ENCODE measurements around the gene BRCA1. TPM values are rescaled to one million over a fixed set of nuclear protein-coding genes. Genes with fewer than 3 reads are reported as not detected.

BRCA1 gene
- total and polyA plus RNA-seq, 2 donors (not counting 1 experiment from before 2014, with no cell fraction given), result 7.5 to 9.9 TPM

DNA sequence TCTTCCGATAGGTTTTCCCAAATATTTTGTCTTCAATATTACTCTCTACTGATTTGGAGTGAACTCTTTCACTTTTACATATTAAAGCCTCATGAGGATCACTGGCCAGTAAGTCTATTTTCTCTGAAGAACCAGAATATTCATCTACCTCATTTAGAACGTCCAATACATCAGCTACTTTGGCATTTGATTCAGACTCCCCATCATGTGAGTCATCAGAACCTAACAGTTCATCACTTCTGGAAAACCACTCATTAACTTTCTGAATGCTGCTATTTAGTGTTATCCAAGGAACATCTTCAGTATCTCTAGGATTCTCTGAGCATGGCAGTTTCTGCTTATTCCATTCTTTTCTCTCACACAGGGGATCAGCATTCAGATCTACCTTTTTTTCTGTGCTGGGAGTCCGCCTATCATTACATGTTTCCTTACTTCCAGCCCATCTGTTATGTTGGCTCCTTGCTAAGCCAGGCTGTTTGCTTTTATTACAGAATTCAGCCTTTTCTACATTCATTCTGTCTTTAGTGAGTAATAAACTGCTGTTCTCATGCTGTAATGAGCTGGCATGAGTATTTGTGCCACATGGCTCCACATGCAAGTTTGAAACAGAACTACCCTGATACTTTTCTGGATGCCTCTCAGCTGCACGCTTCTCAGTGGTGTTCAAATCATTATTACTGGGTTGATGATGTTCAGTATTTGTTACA, 30.9 kb downstream of the BRCA1 start:
- Histone ChIP-seq H3K36me3 (ENCODE audit: control insufficient read depth, insufficient read depth, low read length) (peaks cover 3% of the 10 kb centered on the region), H3K79me2 (ENCODE audit: control insufficient read depth, insufficient read depth, low read length) (no peaks in the 10 kb centered on the region), H3K4me1 (ENCODE audit: control insufficient read depth, extremely low read depth, insufficient read depth, low read length) (peaks cover 7% of the 10 kb centered on the region), H4K20me1 (ENCODE audit: control insufficient read depth, extremely low read depth, insufficient read depth, low read length) (no peaks in the 10 kb centered on the region), H2AFZ (ENCODE audit: low read length) (no peak overlapping the region), H3K4me2 (ENCODE audit: extremely low read depth, insufficient read depth, low read length) (no peak overlapping the region), H3K27me3 (ENCODE audit: control insufficient read depth, insufficient read depth, low read length) (no peaks in the 10 kb centered on the region), H3K4me3 (replicated peaks in 1 of 4; ENCODE audit: control extremely low read depth in 1 of 4, insufficient read depth in 1 of 4, low read depth in 3 of 4, low read length in 4 of 4) (no peak overlapping the region), H3K9me3 (ENCODE audit: control insufficient read depth, insufficient read depth, low read depth, low read length) (no peaks in the 10 kb centered on the region), H3K27ac (ENCODE audit: insufficient read depth, low read length) (peak overlapping the region; percentile 18), H3K9ac (ENCODE audit: insufficient read depth, low read length) (no peak overlapping the region)
- peak; percentile 36 to 70 for DNase-seq (ENCODE audit: low read depth in 2 of 2)
- TF ChIP-seq CTCF (conservative IDR thresholded peaks at IDR 0.05 in 1 of 2, IDR thresholded peaks at IDR 0.05 in 1 of 2; ENCODE audit: low read depth in 1 of 2, low read length in 2 of 2), result no peak
- TF ChIP-seq EZH2 (IDR thresholded peaks at IDR 0.05; ENCODE audit: low read length, missing control alignments), result no peak

- TF ChIP-seq CTCF (conservative IDR thresholded peaks at IDR 0.05 in 1 of 2, IDR thresholded peaks at IDR 0.05 in 1 of 2; ENCODE audit: low read depth in 1 of 2, low read length in 2 of 2), result no peak
- TF ChIP-seq EZH2 (IDR thresholded peaks at IDR 0.05; ENCODE audit: low read length, missing control alignments), result no peak
- no peaks in the 10 kb centered on the region for H4K20me1 ChIP-seq (ENCODE audit: control insufficient read depth, extremely low read depth, insufficient read depth, low read length)
- H3K79me2 ChIP-seq (ENCODE audit: control insufficient read depth, insufficient read depth, low read length), result no peaks in the 10 kb centered on the region
- no peak overlapping the region for H3K9ac ChIP-seq (ENCODE audit: insufficient read depth, low read length)
- no peaks in the 10 kb centered on the region for H3K27me3 ChIP-seq (ENCODE audit: control insufficient read depth, insufficient read depth, low read length)
- H3K9me3 ChIP-seq (ENCODE audit: control insufficient read depth, insufficient read depth, low read depth, low read length), result no peaks in the 10 kb centered on the region
- H3K4me2 ChIP-seq (ENCODE audit: extremely low read depth, insufficient read depth, low read length), result no peak overlapping the region
- peaks cover 3% of the 10 kb centered on the region for H3K36me3 ChIP-seq (ENCODE audit: control insufficient read depth, insufficient read depth, low read length)
- H3K27ac ChIP-seq (ENCODE audit: insufficient read depth, low read length), result no peak overlapping the region
- H3K4me1 ChIP-seq (ENCODE audit: control insufficient read depth, extremely low read depth, insufficient read depth, low read length), result peaks cover 7% of the 10 kb centered on the region
- peak in 1 of 2 donors; percentile 55 for DNase-seq (ENCODE audit: low read depth in 2 of 2)
- no peak overlapping the region for H2AFZ ChIP-seq (ENCODE audit: low read length)
- H3K4me3 ChIP-seq (replicated peaks in 1 of 4; ENCODE audit: control extremely low read depth in 1 of 4, insufficient read depth in 1 of 4, low read depth in 3 of 4, low read length in 4 of 4), result no peak overlapping the region
These were observed 32.3 kb downstream of the BRCA1 start for GRCh38 chr17:43092901-43093300.

DNA sequence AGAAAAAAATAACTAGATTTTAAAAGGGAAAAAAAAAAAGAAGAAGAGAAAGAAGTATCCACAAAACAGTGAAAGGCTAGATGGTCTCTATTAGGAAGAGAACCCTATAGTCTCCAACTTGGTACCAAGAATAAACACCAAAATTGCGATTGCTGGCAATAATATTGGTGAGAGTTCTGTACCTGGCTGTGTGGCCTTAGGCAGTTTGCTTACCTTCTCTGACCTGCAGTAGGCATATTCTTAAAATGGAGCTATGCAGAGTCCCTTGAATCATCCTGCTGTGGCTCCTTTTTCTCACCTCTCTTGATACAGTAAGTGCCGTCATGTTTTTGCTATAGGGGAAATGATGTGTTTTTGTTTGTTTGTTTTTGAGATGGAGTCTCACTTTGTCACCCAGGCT, 35.1 kb downstream of the BRCA1 start:
- no peaks in the 10 kb centered on the region for H3K36me3 ChIP-seq (ENCODE audit: control insufficient read depth, insufficient read depth, low read length)
- no peak overlapping the region for H3K4me3 ChIP-seq (replicated peaks in 1 of 4; ENCODE audit: control extremely low read depth in 1 of 4, insufficient read depth in 1 of 4, low read depth in 3 of 4, low read length in 4 of 4)

More for the DNA sequence above, 35.1 kb downstream of the BRCA1 start:
- no peaks in the 10 kb centered on the region for H3K27me3 ChIP-seq (ENCODE audit: control insufficient read depth, insufficient read depth, low read length)
- no peak overlapping the region for H2AFZ ChIP-seq (ENCODE audit: low read length)
- peaks cover 7% of the 10 kb centered on the region for H3K4me1 ChIP-seq (ENCODE audit: control insufficient read depth, extremely low read depth, insufficient read depth, low read length)
- TF ChIP-seq EZH2 (IDR thresholded peaks at IDR 0.05; ENCODE audit: low read length, missing control alignments), result no peak
- TF ChIP-seq CTCF (conservative IDR thresholded peaks at IDR 0.05 in 1 of 2, IDR thresholded peaks at IDR 0.05 in 1 of 2; ENCODE audit: low read depth in 1 of 2, low read length in 2 of 2), result no peak
- H3K27ac ChIP-seq (ENCODE audit: insufficient read depth, low read length), result no peak overlapping the region
- no peaks in the 10 kb centered on the region for H3K79me2 ChIP-seq (ENCODE audit: control insufficient read depth, insufficient read depth, low read length)
- no peak overlapping the region for H3K9ac ChIP-seq (ENCODE audit: insufficient read depth, low read length)
- no peaks in the 10 kb centered on the region for H3K9me3 ChIP-seq (ENCODE audit: control insufficient read depth, insufficient read depth, low read depth, low read length)
- DNase-seq (ENCODE audit: low read depth in 2 of 2), result no peak
- no peaks in the 10 kb centered on the region for H4K20me1 ChIP-seq (ENCODE audit: control insufficient read depth, extremely low read depth, insufficient read depth, low read length)
- no peak overlapping the region for H3K4me2 ChIP-seq (ENCODE audit: extremely low read depth, insufficient read depth, low read length)

Measured in fibroblast of lung (primary cell).